Measurements from ENCODE around the gene LRRC25. TPM values are rescaled to one million over a fixed set of nuclear protein-coding genes. Genes with fewer than 3 reads are reported as not detected.

The LRRC25 gene
- total RNA-seq, 1 experiment from 2014 or later: not detected

- Histone ChIP-seq H3K27me3 (ENCODE audit: low read length) (no peaks in the 10 kb centered on the region), H3K79me2 (ENCODE audit: low read length) (no peaks in the 10 kb centered on the region), H3K9me3 (ENCODE audit: low read length) (no peaks in the 10 kb centered on the region), H3K9ac (ENCODE audit: low read length) (no peak overlapping the region), H3K4me3 (ENCODE audit: low read length) (no peak overlapping the region), H2AFZ (ENCODE audit: low read length) (no peak overlapping the region), H3K27ac (ENCODE audit: low read length) (no peak overlapping the region), H3K36me3 (ENCODE audit: low read depth, low read length) (no peaks in the 10 kb centered on the region), H4K20me1 (ENCODE audit: low read length) (no peaks in the 10 kb centered on the region), H3F3A (ENCODE audit: low read length, unreplicated experiment) (no peaks in the 10 kb centered on the region), H3K4me2 (ENCODE audit: low read length) (no peak overlapping the region), H3K4me1 (ENCODE audit: insufficient read depth, low read length) (peaks cover 24% of the 10 kb centered on the region), H3K9me2 (replicated peaks; ENCODE audit: low read length) (no peaks in the 10 kb centered on the region)
- ChIA-PET CTCF (no interaction called here), POLR2A (ENCODE audit: unreplicated experiment) (no interaction called here)
- no peak for DNase-seq
- TF ChIP-seq EZH2phosphoT487 (IDR thresholded peaks at IDR 0.05; ENCODE audit: borderline replicate concordance, low read length) (no peak), EZH2 (IDR thresholded peaks at IDR 0.05; ENCODE audit: low read length, unreplicated experiment) (no peak), CTCF (conservative IDR thresholded peaks at IDR 0.05; ENCODE audit: low read depth, low read length) (no peak)
- no peak for ATAC-seq
- intact Hi-C loops (cut with micrococcal nuclease): no loop called here
- no TSS peak for BruUV-seq (replicated peaks)
These were observed 52.9 kb downstream of the LRRC25 start for GRCh38 chr19:18344582-18344950.

- Histone ChIP-seq H3K79me2 (ENCODE audit: low read length) (no peaks in the 10 kb centered on the region), H3K4me1 (ENCODE audit: insufficient read depth, low read length) (peaks cover 24% of the 10 kb centered on the region), H3K9ac (ENCODE audit: low read length) (no peak overlapping the region), H3K27ac (ENCODE audit: low read length) (no peak overlapping the region), H3K27me3 (ENCODE audit: low read length) (no peaks in the 10 kb centered on the region), H2AFZ (ENCODE audit: low read length) (no peak overlapping the region), H3F3A (ENCODE audit: low read length, unreplicated experiment) (no peaks in the 10 kb centered on the region), H3K9me2 (replicated peaks; ENCODE audit: low read length) (no peaks in the 10 kb centered on the region), H3K36me3 (ENCODE audit: low read depth, low read length) (no peaks in the 10 kb centered on the region), H4K20me1 (ENCODE audit: low read length) (no peaks in the 10 kb centered on the region), H3K4me3 (ENCODE audit: low read length) (no peak overlapping the region), H3K9me3 (ENCODE audit: low read length) (no peaks in the 10 kb centered on the region), H3K4me2 (ENCODE audit: low read length) (no peak overlapping the region)
- CTCF ChIA-PET: no interaction called here
- BruUV-seq (replicated peaks): no TSS peak
- DNase-seq (no peak), ATAC-seq (no peak)
- intact Hi-C loops (cut with micrococcal nuclease): no loop called here
- TF ChIP-seq EZH2 (IDR thresholded peaks at IDR 0.05; ENCODE audit: low read length, unreplicated experiment) (no peak), CTCF (conservative IDR thresholded peaks at IDR 0.05; ENCODE audit: low read depth, low read length) (no peak), EZH2phosphoT487 (IDR thresholded peaks at IDR 0.05; ENCODE audit: borderline replicate concordance, low read length) (no peak)
- POLR2A ChIA-PET (ENCODE audit: unreplicated experiment): no interaction called here
These were observed 55.3 kb downstream of the LRRC25 start for GRCh38 chr19:18342090-18342632.

Small RNA genes lying within 50 kb of the gene (microRNA-seq; reads per million reads assigned to microRNA genes)
- 3.0 reads per million, percentile 7 among the genes with 10 or more reads in this experiment for gene MIR3189 (ENCODE audit: unreplicated experiment)

Other genes with a start within 250 kb of the LRRC25 start
- gene PIK3R2, start 244.5 kb downstream of the LRRC25 start, total RNA-seq (2014; rRNA removed): 13.9 and 15.8 TPM in 2 replicates
- 31.1 and 35.0 TPM in 2 replicates for gene IFI30, start 223.8 kb downstream of the LRRC25 start, total RNA-seq (2014; rRNA removed)
- 34.2 and 44.7 TPM in 2 replicates for gene MPV17L2, start 204.4 kb downstream of the LRRC25 start, total RNA-seq (2014; rRNA removed)
- gene RAB3A, start 193.6 kb downstream of the LRRC25 start, total RNA-seq (2014; rRNA removed): 5.7 and 6.7 TPM in 2 replicates
- 1.8 TPM in 1 of 2 replicates, not detected in the other for gene PDE4C, start 171.2 kb downstream of the LRRC25 start, total RNA-seq (2014; rRNA removed)
- gene IQCN, start 123.2 kb downstream of the LRRC25 start, total RNA-seq (2014; rRNA removed): 0.33 and 0.69 TPM in 2 replicates
- gene JUND, start 116.0 kb downstream of the LRRC25 start, total RNA-seq (2014; rRNA removed): 151 and 157 TPM in 2 replicates
- 713 and 856 TPM in 2 replicates for gene LSM4, start 74.5 kb downstream of the LRRC25 start, total RNA-seq (2014; rRNA removed)
- gene PGPEP1, start 57.0 kb downstream of the LRRC25 start, total RNA-seq (2014; rRNA removed): 9.6 and 11.4 TPM in 2 replicates
- 84.3 and 105 TPM in 2 replicates for gene GDF15, start 11.5 kb downstream of the LRRC25 start, total RNA-seq (2014; rRNA removed)
- 97.5 and 99.9 TPM in 2 replicates for gene SSBP4, start 21.8 kb upstream of the LRRC25 start, total RNA-seq (2014; rRNA removed)
- 19.4 TPM in 2 replicates for gene ISYNA1, start 40.5 kb upstream of the LRRC25 start, total RNA-seq (2014; rRNA removed)
- gene ELL, start 124.4 kb upstream of the LRRC25 start, total RNA-seq (2014; rRNA removed): 21.0 and 30.6 TPM in 2 replicates
- 243 and 278 TPM in 2 replicates for gene FKBP8, start 146.0 kb upstream of the LRRC25 start, total RNA-seq (2014; rRNA removed)
- gene KXD1, start 160.2 kb upstream of the LRRC25 start, total RNA-seq (2014; rRNA removed): 137 and 162 TPM in 2 replicates
- gene UBA52, start 174.2 kb upstream of the LRRC25 start, total RNA-seq (2014; rRNA removed): 871 and 1,108 TPM in 2 replicates
- 121 and 207 TPM in 2 replicates for gene REX1BD, start 191.2 kb upstream of the LRRC25 start, total RNA-seq (2014; rRNA removed)
- gene CRLF1, start 209.2 kb upstream of the LRRC25 start, total RNA-seq (2014; rRNA removed): 0.23 and 2.6 TPM in 2 replicates
- 0.17 and 0.44 TPM in 2 replicates for gene TMEM59L, start 215.2 kb upstream of the LRRC25 start, total RNA-seq (2014; rRNA removed)
- gene KLHL26, start 239.4 kb upstream of the LRRC25 start, total RNA-seq (2014; rRNA removed): 8.4 and 12.7 TPM in 2 replicates